WI38 (cell line): ENCODE results near the gene COLEC12.

Experiments
- H3K4me3 ChIP-seq: 2 replicates; pipeline ENCODE4 v1.5.1; 2011; ENCODE audit warnings: low read depth, mild to moderate bottlenecking, control low read depth, low read length
- TF ChIP-seq, protein P1 (sequence below): IDR thresholded peaks from 2 replicates; pipeline ENCODE4 v1.5.1; 2012; ENCODE audit warnings: low read depth, mild to moderate bottlenecking, control low read depth, low read length

Gene COLEC12

DNA sequence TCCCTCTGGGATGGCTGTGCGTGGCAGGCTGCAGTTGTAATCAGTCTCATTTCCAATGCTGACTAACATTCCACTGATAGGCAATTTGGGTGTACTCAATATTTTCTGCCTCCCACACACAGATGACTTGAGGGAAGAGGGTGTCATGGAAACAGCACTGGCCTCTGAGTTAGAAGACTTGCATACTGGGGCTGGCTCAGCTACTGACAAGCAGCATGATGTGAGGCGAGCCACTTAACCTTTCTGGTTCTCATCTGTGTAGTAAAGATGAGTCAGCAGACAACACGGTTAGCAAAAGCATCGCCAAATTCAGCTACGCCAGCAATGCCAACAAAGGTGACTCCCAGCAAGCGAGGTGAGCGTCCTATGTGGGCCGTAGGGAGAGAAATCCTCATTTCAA lies 73.5 kb downstream of the COLEC12 start:
- TF ChIP-seq, protein P1, sequence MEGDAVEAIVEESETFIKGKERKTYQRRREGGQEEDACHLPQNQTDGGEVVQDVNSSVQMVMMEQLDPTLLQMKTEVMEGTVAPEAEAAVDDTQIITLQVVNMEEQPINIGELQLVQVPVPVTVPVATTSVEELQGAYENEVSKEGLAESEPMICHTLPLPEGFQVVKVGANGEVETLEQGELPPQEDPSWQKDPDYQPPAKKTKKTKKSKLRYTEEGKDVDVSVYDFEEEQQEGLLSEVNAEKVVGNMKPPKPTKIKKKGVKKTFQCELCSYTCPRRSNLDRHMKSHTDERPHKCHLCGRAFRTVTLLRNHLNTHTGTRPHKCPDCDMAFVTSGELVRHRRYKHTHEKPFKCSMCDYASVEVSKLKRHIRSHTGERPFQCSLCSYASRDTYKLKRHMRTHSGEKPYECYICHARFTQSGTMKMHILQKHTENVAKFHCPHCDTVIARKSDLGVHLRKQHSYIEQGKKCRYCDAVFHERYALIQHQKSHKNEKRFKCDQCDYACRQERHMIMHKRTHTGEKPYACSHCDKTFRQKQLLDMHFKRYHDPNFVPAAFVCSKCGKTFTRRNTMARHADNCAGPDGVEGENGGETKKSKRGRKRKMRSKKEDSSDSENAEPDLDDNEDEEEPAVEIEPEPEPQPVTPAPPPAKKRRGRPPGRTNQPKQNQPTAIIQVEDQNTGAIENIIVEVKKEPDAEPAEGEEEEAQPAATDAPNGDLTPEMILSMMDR = no peak
- no peak overlapping the region for H3K4me3 ChIP-seq

DNA sequence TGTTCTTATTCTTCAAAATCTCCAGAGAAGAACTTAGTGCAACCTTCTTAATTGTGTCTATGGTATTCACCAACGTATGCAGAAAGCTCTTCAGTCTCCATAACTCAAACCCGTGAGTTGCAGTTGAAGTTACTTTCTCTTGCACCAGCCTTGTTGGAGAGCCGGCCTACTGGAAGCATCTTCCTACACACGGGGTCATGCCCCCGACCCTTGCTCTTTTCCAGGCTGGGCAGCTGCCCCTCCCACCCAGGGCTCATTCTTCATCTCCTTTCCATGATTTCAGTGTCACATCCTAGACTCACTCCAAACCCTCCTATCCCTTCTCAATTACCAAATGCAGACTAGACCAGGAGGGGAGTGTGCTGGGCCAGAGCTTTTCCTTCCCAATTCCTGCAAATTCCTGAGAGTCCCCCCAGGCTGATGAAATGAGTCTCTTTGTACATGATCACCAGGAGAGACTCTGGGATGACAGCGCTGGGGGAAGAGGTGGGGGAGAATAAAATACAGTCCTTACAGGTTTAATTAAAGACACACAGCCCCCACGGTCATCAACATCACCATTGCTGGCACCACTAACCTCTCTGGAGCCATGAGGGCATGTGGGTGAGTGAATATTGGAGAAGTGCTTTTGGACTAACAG lies 75.3 kb downstream of the COLEC12 start:
- H3K4me3 ChIP-seq = no peak overlapping the region
- TF ChIP-seq, protein P1 = no peak

DNA sequence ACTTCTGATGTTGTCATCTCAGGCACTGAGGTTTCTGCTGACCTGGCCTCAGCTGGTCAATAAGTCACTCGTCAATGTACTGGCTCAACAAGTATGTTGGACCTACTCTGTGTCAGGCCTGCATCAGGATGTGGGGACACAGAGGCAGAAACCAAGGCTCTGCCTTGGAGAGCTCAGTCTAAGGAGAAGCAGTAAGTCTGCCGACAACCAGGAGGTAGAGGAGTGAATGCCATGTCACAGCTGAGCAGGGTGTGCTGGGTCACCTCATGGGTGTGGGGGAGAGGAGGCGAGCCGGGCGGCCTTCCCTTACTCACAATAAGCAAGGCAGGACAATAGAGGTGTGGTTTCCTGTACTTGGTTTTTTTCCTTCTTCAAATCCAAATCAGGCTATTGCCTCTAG lies 75.8 kb downstream of the COLEC12 start:
- H3K4me3 ChIP-seq = no peak overlapping the region
- TF ChIP-seq, protein P1 = no peak

DNA sequence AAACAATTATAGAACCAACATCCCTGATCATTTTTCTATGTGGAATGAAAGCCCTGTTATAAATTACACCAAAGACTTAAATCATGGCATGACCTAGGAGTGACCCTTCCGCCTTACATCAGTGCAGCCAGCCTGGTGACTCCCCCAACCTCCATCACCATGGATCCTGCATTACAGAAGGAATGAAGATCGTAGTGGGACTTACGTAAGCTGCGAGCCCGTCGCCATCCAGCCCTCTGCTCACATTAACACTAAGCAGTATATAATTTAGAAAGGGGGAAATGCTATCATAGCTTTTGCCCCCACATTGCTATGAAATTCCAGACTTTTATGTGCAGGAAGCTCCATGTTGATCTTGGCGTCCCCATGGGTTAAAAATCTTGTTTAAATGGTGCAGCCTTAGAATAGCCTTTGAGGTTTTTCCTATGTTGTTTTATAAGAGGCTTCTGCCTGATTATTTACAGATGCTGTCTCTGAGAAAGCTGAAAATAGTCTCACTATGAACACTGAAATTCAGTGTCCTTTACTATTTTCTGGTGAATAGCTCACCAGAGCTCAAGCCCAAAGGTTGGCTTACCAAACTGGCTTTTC lies 76.3 kb downstream of the COLEC12 start:
- H3K4me3 ChIP-seq = no peak overlapping the region
- TF ChIP-seq, protein P1 = no peak

DNA sequence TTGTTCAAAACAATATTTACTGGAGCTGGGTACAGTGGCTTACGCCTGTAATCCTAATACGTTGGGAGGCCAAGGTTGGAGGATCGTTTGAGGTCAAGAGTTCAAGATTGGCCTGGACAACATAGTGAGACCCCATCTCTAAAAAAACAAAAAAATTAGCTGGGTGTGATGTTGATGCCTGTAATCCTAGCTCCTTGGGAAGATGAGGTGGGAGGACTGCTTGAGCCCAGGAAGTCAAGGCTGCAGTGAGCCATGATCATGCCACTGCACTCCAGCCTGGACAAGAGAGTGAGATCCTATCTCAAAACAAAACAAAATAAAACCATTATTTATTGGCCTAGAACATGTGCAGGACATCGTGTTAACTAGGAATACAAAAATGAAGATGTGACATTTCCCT lies 77.5 kb downstream of the COLEC12 start:
- no peak overlapping the region for H3K4me3 ChIP-seq
- TF ChIP-seq, protein P1 = no peak

DNA sequence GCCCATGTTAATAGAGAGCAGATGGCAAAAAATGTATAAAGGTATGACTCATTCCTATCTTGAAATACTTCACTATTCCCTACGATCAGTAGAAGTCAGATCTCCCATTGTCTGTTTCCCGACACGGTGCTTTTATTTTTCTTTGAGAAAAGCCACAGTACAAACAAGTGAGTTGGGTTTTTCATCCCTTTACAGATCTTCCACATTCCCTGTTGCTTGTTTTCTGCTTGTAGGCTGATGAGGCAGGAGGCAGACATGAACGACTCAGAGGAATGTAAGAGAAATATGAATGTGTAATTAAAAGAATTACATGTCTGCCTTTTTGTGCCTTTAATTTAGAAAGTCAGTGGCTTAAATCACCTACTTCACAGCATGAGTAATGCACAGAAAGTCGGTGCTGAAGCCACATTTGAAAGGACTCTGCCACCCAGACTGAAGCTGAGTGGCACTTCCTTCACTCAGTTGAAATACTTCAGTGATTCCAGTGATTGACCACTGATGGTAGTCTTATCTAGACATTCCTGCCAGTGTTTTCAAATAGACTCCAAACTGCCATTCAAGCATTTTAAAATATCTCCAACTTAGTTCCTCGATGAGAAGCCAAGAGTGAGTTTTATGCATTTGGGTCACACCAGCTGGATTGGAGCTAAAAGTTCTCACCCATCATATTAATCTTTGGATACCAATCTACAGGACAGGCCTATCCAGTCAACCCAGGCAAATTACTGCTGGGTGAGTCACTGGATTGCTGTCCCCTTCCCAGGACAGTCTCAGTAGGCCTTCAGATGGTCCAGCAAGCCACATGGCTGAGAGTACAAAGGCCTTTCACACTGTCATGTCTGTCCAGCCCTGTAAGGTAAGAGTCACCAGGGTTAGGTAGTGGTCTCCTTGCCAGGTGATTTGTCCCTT lies 79.0 kb downstream of the COLEC12 start:
- TF ChIP-seq, protein P1 = no peak
- 0 out of 2 replicates have a peak overlapping the region, but pooled peaks have one; percentile 14 for H3K4me3 ChIP-seq
